HG03571 (cell line): ENCODE measurements around the gene ZNF469.
"Not testable (repeated sequence)": the region's sequence is repeated elsewhere in the genome, so short reads cannot be mapped to it uniquely, and the experiment has no call there.

Experiments used
- ATAC-seq: cut with Tn5 transposase; IDR thresholded peaks from one replicate; pipeline ENCODE4 v1.9.1; 2021; ENCODE audit not compliant: unreplicated experiment

ZNF469 gene

DNA sequence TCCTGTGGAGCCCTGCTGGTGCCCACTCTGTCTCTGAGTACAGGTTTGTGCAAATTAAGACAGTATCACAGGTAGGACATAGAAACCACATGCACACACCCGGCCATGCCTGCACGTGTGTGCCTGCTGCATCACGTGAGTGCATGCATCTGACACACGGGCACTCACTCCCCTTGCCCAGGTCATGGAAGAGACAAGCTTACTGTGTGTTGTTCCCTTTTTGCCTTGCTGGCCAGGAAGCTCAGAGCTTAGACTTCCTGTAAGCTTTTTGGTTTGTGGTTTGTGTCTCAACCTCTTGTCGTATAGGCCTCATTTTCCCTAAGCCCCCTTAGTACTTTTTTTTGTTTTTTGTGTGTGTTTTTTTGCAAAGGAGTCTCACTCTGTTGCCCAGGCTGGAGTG lies 25.0 kb downstream of the ZNF469 start:
- ATAC-seq: no peak

DNA sequence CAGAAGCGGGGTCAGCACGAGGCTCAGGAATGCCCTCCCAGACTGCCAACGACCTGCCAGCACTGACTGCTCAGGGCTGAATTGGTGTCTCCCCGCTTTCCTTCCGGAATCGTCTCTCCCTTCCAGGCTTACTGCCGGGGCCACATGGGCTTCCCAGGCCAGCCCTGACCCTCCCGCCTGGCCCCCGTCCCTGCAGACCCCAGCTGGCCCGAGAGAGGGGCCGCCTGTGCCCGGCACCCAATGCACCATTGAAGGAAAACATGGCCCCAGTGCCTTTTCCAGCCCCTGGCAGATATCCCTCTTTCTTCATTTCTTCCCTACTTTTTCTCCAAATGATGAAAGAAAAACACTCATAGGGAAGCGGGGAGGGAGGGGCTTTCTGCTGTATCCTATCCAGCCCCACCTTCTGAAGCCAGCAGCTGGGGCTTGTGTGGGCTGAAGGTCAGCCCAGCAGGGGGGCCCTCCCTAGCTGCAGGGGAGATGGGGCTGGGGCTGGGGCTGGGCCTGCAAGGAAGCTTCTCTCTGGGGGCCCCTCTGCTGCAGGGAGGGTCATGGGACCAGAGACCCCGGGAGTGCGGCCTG lies 25.9 kb downstream of the ZNF469 start:
- ATAC-seq: no peak

DNA sequence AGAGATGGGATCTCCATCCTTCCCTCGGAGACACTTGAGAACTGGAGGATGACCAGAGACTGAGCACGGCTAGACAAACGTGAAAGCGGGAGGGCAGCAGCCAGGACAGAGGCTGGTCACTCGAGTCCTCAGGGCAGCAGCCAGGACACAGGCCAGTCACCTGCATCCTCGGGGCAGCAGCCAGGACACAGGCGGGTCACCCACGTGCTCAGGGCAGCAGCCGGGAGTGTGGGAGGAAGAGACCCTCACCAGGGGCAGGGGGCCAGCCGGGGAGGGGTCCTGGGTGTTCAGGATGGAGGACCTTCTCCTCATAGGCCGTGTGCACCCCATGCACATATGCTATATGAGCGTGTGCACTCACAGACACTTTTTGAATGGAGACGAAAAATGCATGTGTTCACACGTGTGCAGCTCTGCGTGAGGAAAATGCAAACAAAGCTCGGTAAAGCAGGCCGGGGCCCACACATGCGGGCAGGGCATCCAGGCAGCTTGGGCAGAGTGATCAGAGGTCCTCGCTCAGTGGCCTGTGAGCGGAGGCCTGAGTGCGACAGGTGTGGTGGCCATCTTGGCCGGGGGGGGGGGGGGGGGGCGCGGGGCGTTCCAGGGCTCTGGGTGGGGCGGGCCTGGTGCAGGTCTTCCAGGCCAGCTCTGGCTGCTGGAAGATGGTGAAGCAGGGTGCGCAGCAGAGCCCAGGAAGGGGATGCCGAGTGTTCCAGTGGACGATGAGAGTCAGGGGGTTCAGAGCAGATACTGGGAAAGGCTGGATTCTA lies 26.7 kb downstream of the ZNF469 start:
- no peak for ATAC-seq

DNA sequence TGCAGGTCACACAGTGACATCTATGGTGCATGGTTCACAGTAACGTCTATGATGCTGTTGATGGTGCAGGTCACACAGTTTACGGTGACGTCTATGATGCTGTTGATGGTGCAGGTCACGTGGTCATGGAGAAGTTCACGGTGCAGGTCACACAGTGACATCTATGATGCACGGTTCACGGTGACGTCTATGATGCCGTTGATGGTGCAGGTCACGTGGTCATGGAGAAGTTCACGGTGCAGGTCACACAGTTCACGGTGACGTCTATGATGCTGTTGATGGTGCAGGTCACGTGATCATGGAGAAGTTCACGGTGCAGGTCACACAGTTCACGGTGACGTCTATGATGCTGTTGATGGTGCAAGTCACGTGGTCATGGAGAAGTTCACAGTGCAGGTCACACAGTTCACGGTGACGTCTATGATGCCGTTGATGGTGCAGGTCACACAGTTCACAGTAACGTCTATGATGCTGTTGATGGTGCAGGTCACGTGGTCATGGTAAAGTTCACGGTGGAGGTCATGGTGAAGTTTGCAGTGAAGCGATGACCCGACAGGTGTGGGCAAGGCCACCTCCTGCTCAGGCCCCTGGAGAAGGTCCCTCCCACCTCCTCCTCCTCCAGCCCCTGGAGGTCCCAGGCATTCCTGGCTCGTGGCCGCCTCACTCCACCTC lies 27.7 kb downstream of the ZNF469 start:
- ATAC-seq: not testable (repeated sequence)

DNA sequence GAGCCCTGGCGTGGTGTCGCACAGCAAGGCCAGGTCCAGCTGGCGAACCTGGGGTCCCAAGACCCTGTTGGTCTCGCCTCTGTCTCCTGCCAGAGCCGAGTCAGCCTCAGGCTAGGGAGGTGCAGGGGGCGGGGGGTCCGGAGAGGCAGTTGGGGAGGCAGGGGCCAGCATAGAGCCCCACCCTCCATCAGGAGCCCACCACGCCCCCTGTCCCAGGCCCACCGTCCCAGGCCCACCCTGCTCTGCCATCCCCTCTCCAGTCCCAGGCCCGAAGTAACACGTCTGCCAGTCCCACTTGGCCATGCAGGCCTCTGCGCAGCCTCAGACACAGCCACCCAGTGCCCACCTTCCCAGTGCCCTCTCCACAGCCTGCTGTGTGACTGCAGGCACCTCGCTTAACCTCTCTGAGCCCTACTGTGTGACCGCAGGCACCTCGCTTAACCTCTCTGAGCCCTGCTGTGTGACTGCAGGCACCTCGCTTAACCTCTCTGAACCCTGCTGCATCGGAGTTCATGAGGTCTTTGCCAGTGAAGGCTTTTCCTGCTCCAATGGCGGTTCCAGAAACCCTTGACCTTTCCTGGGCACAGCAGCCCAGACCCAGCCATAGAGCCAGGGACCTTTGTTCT lies 29.3 kb downstream of the ZNF469 start:
- no peak for ATAC-seq

DNA sequence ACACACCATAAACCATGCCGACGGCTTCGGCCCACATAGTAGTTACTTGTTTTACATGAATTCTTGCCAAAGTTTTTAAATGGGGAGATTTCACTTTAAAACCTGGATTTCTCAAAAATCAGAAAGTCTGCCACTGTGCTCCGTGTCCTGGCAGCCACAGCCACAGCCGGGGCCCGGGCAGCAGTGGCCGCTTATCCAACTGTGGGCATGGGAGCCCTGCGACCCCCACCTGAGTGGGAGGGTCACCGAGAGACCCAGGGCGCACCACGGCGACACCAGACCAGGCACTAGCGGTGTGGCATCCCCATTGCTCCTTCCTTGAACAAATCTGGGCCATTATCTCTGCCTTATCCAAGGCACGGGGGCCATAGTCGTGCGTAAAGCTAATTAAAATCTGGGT lies 30.0 kb downstream of the ZNF469 start:
- ATAC-seq: no peak

DNA sequence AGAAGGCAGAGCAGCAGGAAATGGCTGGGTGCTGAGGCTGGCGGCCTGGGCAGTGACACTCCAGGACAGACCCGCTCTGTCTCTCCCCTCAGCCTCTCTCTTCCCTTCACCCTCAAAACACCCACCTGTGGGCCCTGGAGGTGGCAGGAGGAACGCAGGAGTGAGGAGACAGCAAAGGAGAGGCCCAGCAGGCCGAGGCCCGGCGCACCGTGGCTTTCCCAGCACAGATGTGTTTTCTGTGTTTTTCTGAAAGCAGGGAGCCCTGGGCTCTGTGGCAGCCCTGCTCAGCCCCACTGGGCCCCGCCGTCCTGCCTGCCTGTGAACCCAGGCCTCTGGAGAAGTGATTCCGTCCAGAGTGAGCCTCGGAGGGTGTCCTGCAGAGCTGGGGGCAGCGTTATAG lies 30.5 kb downstream of the ZNF469 start:
- ATAC-seq: no peak

DNA sequence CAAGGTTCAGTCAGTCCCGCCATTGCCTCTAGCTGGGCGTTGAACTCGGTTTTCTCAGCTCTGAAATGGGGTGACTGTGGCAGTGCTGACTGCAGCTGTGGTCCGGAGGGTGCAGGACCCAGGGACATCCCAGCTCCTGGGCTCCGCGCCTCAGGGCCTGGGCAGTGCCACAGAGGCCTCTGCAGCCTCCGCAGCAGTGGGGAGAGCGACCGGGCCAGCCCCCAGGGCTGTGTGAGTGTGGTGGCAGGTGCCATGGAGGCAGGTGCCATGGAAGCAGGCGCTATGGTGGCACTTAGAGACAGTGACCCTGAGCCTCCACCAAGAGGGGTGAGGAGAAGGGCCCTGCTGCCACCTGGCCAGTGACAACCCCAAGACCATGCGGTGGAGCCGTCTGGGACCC lies 30.9 kb downstream of the ZNF469 start:
- no peak for ATAC-seq

DNA sequence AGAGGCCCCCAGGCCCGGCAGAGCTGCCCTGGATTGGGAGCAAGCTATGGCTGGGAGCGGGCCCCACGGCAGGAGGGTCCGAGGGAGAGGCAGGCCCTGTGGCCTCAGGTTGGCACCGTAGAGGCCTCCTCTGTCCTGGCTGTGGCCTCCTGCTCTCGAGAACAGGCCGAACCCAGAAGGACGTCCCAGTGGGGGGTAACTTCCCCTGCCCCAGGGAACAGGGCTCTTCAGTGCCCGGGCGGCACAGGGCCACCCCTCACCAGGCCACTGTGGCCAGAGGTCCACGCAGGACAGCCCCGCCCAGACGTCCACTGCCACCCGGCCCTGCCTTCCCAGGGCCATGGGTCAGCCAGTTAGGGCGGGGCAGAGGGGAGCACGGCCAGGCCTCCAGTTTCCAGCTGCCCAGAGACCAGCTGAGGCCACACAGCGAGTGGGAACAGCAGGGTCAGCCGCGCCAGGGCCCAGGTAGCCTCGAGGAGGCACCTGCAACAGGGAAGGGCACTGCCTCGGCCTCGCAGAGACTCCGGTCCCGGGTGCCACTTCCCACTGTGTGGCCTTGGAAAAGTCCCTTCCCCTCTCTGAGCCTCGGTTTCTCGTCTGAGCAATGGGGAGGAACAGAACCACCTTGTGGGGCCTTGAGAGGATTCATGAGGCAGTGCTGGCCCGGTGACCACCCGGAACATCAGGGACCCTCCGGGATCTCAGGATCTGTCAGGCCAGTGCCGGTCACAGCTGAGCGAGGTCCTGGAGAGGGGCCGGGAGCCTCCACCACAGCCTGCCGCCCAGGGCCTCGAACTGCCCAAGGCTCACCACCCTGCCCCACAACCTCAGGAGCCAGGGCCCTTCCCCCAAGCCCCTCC lies 32.0 kb downstream of the ZNF469 start:
- ATAC-seq: no peak

DNA sequence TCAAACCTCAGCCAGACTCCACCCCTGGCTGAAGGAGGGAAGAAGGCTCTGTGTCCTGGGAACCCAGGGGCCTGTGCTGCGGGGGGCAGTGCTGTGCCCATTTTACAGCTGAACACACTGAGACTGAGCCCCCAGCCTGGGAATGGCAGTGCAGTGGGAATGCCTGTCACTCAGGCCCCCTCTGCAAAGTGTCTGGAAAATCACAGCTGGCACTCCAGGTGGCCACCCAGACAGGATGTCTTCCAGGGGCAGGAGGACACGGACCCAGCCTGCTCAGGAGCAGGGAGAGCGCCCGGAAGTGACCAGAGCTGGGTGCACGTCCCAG lies 32.6 kb downstream of the ZNF469 start:
- no peak for ATAC-seq

DNA sequence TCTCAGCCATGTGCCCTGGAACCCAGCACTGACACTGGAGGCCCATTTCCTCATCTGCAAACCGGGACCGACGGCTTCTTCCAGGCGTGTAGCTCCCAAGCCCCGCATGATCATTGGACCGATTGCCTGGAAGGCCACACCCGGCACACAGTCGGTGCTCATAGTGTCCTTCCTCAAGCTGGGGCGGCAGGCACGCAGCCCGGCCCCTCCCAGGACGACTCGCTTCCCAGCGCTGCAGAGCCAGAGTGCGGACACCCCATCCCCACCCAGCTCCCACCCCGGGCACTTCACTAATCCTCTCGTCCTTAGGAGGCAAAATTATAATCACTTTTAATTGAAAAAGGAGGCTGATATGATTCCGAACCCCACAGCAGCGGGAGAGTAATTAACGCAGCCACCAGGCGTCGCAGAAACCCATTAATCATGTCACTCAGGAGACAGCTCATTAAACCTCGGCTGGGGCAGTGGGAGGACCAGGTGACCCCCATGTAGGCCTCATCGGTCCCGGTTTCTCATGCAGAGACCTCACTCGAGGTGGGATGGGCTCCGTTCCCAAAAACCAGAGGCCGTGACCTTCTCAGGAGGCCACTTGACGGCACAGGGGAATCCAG lies 33.1 kb downstream of the ZNF469 start:
- ATAC-seq: no peak

DNA sequence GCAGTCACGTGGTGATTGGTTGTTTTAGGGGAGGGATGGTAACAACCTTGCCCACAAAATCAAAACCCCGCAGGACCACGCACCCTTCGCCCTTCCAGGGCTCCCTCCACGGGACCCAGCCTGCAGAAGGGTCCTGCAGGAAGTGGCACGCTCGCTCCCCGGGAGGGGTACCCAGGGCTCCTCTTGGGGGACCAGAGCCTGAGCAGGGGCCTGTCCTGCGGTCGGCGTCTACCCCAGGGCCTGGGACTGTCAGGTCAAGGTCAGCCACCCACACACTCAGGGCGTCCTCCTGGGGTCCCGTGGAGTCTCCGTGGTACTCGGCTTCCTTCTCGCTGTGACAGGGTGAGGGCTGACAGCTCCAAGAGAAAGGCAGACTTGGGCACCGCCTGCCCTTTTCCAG lies 33.9 kb downstream of the ZNF469 start:
- ATAC-seq: no peak

DNA sequence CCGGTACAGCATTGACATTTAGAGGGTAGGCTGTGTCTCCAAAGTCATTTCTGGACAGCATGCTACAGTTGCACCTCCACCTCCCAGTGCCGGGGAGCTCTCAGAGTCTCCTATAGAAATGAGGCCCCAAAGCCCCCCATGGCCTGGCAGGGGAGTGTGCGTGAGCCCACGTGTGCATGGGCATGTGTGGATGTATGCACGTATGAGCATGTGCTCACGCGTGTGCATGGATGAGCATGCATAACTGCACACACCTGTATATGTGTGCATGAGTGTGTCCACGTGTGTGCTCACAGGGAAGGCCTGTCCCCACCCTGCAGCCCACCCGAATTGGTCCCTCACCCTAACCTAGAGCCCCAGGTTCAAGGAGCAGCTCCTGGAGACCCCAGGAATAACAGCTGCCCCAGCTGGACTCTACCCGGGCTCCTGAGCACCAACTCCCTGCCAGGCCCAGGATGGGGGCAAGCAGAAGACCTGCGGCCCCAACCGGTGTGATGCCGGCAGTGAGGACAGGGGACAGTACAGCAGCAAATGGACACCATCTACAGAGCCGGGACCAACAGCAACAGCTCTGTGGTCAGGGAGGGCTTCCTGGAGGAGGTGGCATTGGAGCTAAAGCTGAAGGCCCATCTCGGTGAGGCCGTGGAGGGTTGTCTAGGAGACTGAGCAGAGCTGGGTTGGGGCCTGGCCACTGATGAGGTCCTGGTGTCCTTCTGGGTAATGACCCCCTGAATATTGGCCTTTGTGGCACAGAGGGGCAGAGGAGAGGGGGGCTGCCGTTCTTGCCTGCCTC lies 35.1 kb downstream of the ZNF469 start:
- no peak for ATAC-seq

DNA sequence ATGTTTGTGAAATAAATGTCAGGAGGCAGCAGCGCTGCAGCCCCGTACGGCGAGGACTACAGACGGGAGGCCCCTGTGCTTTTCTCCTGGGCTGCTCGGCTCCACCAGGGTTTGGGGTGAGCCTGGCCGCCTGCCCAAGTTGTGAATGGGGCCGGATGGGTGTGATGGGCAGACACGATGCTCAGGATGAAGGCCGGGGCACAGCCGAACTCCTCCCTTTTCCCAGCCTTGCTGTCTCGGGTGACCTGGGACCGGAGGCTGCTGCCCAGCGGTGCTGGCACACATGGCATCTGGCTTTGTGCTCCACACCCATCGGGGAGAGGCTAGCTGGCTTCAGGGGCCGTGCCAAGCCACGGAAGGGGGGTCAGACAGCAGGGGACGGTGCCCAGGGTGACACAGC lies 36.1 kb downstream of the ZNF469 start:
- ATAC-seq: no peak

DNA sequence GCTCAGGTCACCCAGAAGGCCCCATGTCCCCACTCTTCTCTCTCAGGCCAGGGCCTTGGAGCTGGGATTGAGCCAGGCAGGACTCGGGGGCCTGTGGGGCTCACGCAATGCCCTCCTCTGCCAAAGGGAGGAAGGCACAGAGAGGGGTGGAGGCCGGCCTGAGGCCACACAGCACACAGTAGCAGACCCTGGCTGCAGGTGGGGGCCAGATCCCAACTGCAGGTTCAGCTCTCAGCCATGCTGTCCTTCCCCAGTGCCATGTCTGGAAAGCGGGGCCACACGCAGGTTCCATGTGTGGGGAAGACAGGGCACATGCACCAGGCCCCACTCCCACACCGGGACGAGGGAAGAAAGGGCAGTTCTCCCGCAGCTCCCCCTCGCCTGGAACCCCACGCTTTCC lies 37.0 kb downstream of the ZNF469 start:
- no peak for ATAC-seq

DNA sequence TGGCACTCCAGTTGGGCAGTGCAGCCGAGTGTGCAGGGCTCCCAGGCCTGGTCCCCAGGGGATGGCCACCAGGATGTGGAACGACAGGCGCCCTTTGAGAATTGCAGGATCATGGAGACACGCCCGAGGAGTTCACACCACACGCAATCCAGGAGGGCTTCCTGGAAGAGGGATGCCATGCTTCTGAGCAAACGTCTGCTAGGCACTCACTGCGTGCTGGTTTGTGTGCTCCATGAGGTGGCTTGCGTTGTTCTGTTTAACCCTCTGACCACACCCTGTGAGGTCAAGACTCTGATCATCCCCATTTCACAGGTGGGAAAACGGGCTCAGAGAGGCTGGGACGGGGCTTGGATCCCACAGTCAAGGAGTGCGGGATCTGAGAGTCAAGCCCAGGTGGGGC lies 37.7 kb downstream of the ZNF469 start:
- ATAC-seq: no peak

DNA sequence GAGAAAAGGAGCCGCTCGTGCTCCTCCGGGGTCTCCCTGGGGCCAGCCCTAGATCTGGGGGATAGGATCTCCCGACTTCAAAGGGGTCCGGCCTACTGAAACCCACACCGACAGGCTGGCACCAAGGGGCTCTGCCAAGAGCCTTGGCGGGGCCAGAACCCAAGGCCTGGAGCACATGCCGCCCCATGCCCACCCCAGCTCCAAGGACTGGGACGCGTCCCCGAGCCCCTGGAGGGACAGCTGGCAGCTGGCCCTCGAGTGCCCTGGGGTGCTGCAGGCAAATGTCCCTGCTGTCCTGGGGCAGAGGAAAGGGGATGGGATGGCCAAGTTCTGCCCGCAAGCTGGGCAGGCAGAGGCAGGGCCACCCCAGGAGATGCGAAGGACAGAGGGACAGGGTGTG lies 38.5 kb downstream of the ZNF469 start:
- no peak for ATAC-seq

DNA sequence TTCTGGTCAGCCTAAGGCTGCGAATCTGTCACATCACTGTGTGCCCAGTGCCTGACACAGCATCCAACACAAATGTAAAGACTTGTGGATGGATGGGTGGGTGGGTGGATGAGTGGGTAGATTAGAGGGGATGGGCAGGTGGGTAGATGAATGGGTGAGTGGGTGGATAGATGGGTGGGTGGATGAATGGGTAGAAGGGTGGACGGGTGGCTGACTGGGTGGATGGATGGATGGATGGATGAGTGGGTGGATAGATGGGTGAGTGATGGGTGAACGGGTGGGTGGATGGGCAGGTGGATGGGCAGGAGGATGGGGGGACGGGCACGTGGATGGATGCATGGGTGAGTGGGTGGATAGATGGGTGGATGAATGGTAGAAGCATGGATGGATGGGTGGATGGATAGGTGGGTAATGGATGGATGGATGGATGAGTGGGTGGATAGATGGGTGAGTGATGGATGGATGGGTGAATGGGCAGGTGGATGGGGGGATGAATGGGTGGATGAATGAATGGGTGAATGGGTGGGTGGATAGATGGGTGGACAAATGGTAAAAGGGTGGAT lies 39.2 kb downstream of the ZNF469 start:
- no peak for ATAC-seq

DNA sequence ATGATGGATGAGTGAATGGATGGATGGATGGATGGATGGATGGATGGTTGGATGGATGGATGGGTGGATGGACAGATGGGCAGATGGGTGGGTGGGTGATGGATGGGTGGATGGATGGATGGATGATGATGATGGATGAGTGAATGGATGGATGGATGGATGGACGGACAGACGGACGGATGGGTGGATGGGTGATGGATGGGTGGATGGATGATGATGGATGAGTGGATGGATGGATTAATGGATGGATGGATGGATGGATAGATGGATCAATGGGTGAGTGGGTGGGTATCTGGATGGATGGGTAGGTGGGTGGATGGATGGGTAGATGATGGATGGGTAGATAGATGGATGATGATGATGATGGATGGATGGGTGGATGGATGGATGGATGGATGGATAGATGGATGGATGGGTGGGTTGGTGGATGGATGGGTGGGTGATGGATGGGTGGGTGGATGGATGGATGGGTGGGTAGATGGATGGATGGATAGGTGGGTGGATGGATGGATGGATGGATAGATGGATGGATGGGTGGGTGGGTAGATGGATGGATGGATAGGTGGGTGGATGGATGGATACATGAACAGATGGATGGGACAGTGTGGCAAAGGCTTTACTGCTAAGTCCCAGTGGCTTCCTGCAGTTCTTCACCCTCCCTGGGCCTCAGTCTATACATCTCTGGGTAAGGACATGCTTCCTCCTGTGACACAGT lies 40.1 kb downstream of the ZNF469 start:
- ATAC-seq: no peak
